SK-N-MC (cell line): ENCODE data around the gene UTP25.

Source experiments
- EZH2 ChIP-seq: fragments of 200-600 bp; sonication (generic); IDR thresholded peaks from one replicate; pipeline ENCODE4 v1.6.1; 2017; ENCODE audit warnings: antibody characterized with exemption
- POLR2AphosphoS5 ChIP-seq: IDR thresholded peaks from 2 replicates; pipeline ENCODE4 v1.6.1; 2012; ENCODE audit warnings: mild to moderate bottlenecking, low read depth, low read length, borderline replicate concordance

DNA sequence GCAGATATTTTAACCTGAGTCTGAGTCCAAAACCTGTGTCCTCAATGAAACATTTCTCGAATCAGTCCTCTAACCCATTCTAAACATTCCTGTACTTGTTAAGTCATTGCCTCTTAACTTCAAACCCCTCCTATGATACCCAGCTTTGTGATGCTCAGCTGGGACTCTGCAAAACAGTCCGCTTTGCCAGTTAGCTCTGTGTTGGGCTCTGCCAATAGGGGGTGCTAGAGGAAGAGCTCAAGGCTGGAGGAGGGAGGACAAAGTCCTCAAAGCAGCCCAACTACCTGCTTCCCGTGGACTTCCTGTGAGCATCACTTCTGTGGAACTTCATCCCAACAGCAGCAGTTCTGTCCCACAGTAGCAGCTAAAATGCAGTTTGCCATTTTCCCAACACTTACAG lies 72.2 kb downstream of the UTP25 start:
- TF ChIP-seq POLR2AphosphoS5 (no peak), EZH2 (no peak)
